Endothelial cell (in vitro differentiated cells): ENCODE measurements around the gene PSMB7. TPM values are rescaled to one million over a fixed set of nuclear protein-coding genes. Genes with fewer than 3 reads are reported as not detected.

Experiments
- DNase-seq: peaks from one replicate; pipeline ENCODE4 v3.0.0; 2021; ENCODE audit warnings: low spot score
- H3K27ac Mint-ChIP-seq: one replicate; pipeline ENCODE4 v1.8.0; 2021; ENCODE audit warnings: mixed read lengths, inconsistent platforms; ENCODE audit not compliant: unreplicated experiment
- H3K27me3 Mint-ChIP-seq: one replicate; pipeline ENCODE4 v1.8.0; 2021; ENCODE audit warnings: mild to moderate bottlenecking, moderate library complexity, mixed read lengths, inconsistent platforms; ENCODE audit not compliant: unreplicated experiment
- H3K36me3 Mint-ChIP-seq: one replicate; pipeline ENCODE4 v1.8.0; 2021; ENCODE audit warnings: mild to moderate bottlenecking, low read depth, mixed read lengths, inconsistent platforms; ENCODE audit not compliant: unreplicated experiment
- H3K4me1 Mint-ChIP-seq: one replicate; pipeline ENCODE4 v1.8.0; 2021; ENCODE audit warnings: mild to moderate bottlenecking, mixed read lengths, inconsistent platforms; ENCODE audit not compliant: unreplicated experiment
- H3K4me3 Mint-ChIP-seq: one replicate; pipeline ENCODE4 v1.8.0; 2021; ENCODE audit warnings: mild to moderate bottlenecking, mixed read lengths, inconsistent platforms; ENCODE audit not compliant: unreplicated experiment
- H3K9me3 Mint-ChIP-seq: one replicate; pipeline ENCODE4 v1.8.0; 2021; ENCODE audit warnings: mixed read lengths, inconsistent platforms; ENCODE audit not compliant: unreplicated experiment
- CTCF ChIP-seq: fragments of 200-600 bp; sonication (generic); IDR thresholded peaks from one replicate; pipeline ENCODE4 v1.5.0; 2021; ENCODE audit warnings: antibody characterized with exemption; ENCODE audit not compliant: unreplicated experiment
- total RNA-seq: library from RNA; stranded (reverse); fragmentation: NEBNext Ultra II Directional; extraction: Animal tissue kit (Norgen Biotek cat#: 25700); gene quantifications from one replicate; pipeline ENCODE4 v1.2.1, GENCODE V29; 2021; ENCODE audit not compliant: unreplicated experiment

Gene PSMB7
- total RNA-seq, 1 donor from 2014 or later: 180 TPM

DNA sequence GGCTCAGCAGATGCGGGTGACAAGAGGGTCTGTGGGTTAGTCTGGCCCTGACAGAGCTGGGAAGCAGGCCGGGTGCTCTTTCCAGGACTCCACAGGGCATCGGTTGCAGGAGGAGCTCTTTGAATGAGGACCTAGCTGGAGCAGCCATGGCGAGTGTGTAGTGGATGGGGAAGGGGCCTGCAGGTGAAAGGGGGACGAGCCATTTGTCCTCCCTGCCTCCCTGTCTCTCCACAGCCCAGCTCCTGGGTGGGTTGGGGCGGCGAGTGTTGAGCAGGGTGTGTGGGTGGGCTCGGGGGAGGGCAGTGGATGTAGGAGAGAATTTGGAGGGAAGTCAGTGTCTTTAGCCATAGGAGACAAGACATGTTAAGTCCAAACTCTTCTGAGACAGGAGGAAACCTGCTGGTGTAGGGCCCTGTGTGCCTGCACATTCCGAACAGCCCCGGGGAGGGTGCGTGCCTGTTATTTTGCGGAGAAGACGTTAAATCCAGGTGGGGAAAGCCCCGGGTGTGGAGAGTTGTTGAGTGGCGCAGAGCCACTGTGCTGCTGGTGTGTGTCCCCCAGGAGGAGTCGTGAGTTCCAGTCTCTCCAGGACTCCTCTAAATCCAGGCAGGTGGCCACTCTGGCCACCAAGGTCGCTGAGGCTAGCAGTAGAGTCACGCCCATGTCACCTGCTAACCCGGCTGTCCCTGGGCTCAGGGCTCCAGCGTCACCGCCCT is 73.6 kb downstream of the PSMB7 start:
- H3K27ac Mint-ChIP-seq: no peak overlapping the region
- peaks cover 17% of the 10 kb centered on the region for H3K27me3 Mint-ChIP-seq
- no peaks in the 10 kb centered on the region for H3K4me1 Mint-ChIP-seq
- no peak for DNase-seq
- no peak for TF ChIP-seq CTCF
- no peaks in the 10 kb centered on the region for H3K9me3 Mint-ChIP-seq
- H3K4me3 Mint-ChIP-seq: no peak overlapping the region
- H3K36me3 Mint-ChIP-seq: peaks cover 16% of the 10 kb centered on the region

DNA sequence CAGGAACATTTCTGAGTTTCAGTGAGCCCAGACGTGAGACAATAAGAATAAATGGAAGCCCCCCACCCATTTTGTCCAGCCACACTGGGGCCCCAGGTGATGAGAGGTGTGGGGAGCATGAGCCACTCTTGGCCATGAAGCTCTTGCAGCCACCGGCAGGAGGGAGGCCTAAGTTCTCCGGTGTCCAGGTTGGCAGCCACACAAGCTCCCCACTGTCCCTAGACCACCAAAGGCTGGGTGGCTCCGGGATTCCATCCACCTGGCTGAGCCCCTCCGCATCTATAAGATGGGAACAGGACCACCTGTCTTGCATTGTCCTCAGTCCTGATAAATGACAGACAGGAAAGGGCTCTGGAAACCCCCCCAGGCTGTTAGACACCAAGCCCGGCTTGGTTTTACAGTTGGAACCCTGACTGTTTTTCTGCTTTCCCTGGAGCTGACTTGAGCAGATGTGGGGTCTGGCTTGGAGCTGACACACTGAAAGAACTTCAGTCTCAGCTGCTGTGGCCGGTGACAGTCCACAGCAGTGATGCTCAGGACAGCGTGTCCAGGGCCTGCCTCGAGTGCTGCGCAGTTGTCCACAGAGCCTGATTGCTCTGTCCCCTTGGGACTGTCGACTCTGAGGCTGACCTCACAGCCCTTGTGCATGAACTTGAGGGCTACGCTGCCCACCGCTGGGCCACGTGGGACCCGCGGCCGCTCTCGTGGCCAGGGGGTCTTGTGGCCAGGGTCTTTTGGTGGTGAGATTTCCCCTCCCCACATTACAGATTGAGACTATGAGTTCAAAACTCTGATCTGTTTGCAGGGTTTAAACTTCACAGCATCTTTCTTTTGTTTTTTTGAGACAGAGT is 74.8 kb downstream of the PSMB7 start:
- Mint-ChIP-seq H3K27me3 (peaks cover 13% of the 10 kb centered on the region), H3K36me3 (peaks cover 16% of the 10 kb centered on the region), H3K27ac (no peak overlapping the region), H3K9me3 (no peaks in the 10 kb centered on the region), H3K4me1 (no peaks in the 10 kb centered on the region), H3K4me3 (no peak overlapping the region)
- no peak for TF ChIP-seq CTCF
- no peak for DNase-seq

DNA sequence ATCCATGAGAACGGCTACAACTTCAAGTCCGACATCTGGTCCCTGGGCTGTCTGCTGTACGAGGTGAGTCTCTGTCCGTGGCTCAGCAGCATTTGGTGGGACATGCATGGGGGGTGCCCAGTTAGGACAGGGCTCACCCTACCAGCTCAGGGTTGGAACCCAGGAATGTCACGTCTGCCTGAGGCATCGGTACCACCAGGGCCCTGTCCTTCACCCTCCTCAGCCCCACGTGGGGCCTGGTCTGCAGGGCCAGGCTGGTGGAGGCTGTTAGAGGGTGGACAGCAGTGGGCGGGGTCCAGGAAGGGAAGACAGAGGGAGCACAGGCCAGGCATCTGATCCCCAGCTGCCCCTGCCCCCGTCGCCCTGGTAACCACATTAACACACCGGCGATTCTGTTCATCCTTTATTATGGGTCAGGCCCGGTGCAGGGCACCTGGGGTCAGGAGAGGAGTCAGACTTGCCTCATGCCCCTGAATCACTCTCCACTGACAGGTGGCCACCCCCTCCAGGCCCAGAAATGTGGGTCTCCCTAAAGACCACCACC is 75.6 kb downstream of the PSMB7 start:
- H3K9me3 Mint-ChIP-seq: no peaks in the 10 kb centered on the region
- H3K4me1 Mint-ChIP-seq: no peaks in the 10 kb centered on the region
- peaks cover 16% of the 10 kb centered on the region for H3K36me3 Mint-ChIP-seq
- no peak overlapping the region for H3K4me3 Mint-ChIP-seq
- no peak for TF ChIP-seq CTCF
- no peak for DNase-seq
- peaks cover 10% of the 10 kb centered on the region for H3K27me3 Mint-ChIP-seq
- no peak overlapping the region for H3K27ac Mint-ChIP-seq

DNA sequence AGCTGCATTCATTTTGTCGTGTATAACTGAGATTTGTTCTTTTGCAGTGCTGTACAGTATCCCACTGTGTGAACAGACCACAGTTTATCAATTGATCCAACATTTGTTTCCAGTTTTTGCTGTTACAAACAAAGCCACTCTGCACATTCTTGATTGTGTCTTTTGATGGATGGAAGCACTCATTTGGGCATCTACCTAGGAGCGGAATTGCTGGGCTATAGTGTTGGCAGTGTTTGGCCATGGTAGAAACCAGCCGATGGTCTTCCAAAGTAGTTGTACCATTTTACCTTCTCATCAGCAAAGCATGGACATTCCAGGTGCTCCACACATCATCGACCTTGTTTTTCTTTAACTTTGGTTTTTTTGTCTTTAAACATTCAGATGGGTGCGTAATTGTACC is 77.7 kb downstream of the PSMB7 start:
- Mint-ChIP-seq H3K27me3 (peaks cover 4% of the 10 kb centered on the region), H3K27ac (no peak overlapping the region), H3K4me1 (no peaks in the 10 kb centered on the region), H3K36me3 (peaks cover 21% of the 10 kb centered on the region), H3K4me3 (no peak overlapping the region), H3K9me3 (no peaks in the 10 kb centered on the region)
- DNase-seq: no peak
- no peak for TF ChIP-seq CTCF

GRCh38 chr9:124335320-124335707 is 79.9 kb downstream of the PSMB7 start:
- Mint-ChIP-seq H3K27ac (no peak overlapping the region), H3K9me3 (no peaks in the 10 kb centered on the region), H3K36me3 (peaks cover 21% of the 10 kb centered on the region), H3K27me3 (peaks cover 9% of the 10 kb centered on the region), H3K4me1 (no peaks in the 10 kb centered on the region), H3K4me3 (no peak overlapping the region)
- DNase-seq: no peak
- no peak for TF ChIP-seq CTCF
